ENCODE data around the gene PTGDR. TPM values are rescaled to one million over a fixed set of nuclear protein-coding genes. Genes with fewer than 3 reads are reported as not detected.

PTGDR gene
- total and polyA plus RNA-seq, 7 donors: 0.28 to 8.2 (median 0.93) TPM; not detected in 1

DNA sequence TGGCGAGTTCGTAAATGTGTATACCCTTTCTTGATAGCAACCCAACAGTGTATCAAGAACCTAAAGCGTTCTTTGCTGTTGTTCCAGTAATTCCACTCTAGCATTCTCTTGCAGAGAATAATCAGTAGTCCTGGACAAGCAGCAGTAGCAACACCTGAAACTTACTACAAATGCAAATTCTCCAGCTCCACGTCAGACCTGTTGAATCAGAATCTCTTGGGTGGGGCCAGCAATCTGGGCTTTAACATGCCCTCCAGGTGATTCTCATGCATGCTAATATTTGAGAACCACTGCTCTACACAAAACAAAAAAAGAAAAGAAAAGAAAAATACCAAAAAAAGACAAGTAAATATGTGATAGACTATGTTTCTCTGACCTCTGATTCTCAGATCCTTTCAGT lies 10.1 kb downstream of the PTGDR start:
- no peak for DNase-seq
- H3K9me3 ChIP-seq: no peaks in the 10 kb centered on the region
- WGBS, 2 donors: 69 to 81% methylated on average over 4 of the region's 4 CpGs
- no peak overlapping the region for H3K27ac ChIP-seq
- TF ChIP-seq POLR2AphosphoS5 (IDR thresholded peaks at IDR 0.05): no peak
- TF ChIP-seq, protein P1, sequence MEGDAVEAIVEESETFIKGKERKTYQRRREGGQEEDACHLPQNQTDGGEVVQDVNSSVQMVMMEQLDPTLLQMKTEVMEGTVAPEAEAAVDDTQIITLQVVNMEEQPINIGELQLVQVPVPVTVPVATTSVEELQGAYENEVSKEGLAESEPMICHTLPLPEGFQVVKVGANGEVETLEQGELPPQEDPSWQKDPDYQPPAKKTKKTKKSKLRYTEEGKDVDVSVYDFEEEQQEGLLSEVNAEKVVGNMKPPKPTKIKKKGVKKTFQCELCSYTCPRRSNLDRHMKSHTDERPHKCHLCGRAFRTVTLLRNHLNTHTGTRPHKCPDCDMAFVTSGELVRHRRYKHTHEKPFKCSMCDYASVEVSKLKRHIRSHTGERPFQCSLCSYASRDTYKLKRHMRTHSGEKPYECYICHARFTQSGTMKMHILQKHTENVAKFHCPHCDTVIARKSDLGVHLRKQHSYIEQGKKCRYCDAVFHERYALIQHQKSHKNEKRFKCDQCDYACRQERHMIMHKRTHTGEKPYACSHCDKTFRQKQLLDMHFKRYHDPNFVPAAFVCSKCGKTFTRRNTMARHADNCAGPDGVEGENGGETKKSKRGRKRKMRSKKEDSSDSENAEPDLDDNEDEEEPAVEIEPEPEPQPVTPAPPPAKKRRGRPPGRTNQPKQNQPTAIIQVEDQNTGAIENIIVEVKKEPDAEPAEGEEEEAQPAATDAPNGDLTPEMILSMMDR (IDR thresholded peaks at IDR 0.05): no peak
- H3K4me3 ChIP-seq: no peak overlapping the region
- H3K4me1 ChIP-seq: no peaks in the 10 kb centered on the region
- H3K36me3 ChIP-seq: no peaks in the 10 kb centered on the region
- intact Hi-C loops (cut with DNase I): no loop called here
- H3K27me3 ChIP-seq: peaks cover 0 to 3% (median 0%) of the 10 kb centered on the region in 3 donors

DNA sequence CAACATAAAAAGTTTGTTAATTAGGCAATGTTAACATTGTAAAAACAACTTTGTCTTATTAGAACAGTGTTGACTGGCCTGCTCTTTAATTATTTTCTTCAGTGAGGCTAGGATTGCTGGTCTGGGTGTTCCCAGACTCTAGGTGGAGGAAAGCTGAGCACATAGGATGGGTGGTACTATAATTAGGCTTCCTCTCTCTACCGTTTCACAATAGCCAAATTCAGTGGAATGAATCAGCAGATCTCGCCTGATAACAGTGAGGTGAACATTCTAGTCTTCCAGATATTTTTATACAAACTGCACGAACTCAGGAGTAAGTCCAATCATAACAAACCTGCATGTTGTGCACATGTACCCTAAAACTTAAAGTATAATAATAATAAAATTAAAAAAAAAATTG lies 11.9 kb downstream of the PTGDR start:
- 35 to 55% methylated on average over 3 of the region's 3 CpGs for WGBS, 2 donors
- Histone ChIP-seq H3K27ac (peak overlapping the region in 1 of 4 donors; percentile 9), H3K4me1 (no peaks in the 10 kb centered on the region), H3K9me3 (no peaks in the 10 kb centered on the region), H3K4me3 (no peak overlapping the region), H3K36me3 (no peaks in the 10 kb centered on the region), H3K27me3 (peaks cover 0 to 3% (median 0%) of the 10 kb centered on the region in 3 donors)
- no peak for TF ChIP-seq POLR2A (IDR thresholded peaks at IDR 0.05)
- TF ChIP-seq, protein P1 (IDR thresholded peaks at IDR 0.05): no peak
- TF ChIP-seq EP300 (IDR thresholded peaks at IDR 0.05): no peak
- TF ChIP-seq POLR2AphosphoS5 (IDR thresholded peaks at IDR 0.05): no peak
- no peak for DNase-seq
- intact Hi-C loops (cut with DNase I): no loop called here

DNA sequence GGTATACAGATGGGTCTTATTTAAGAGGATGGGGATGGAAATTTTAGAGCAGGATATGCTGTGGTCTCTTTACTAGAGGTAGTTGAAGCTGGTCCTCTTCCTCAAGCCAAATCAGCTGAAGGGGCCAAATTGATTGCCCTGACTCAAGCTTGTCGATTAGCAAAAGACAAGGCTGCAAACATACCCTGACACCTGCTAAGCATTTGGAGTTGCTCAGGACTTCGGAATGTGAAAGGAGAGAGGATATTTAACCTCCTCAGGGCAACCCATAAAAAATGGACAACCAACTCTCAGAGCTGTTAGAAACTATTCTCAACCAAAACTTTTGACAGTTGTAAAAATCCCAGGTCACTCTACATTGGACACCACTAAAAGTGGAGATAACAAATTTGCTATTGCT lies 15.6 kb downstream of the PTGDR start:
- no peak for DNase-seq
- TF ChIP-seq EP300 (IDR thresholded peaks at IDR 0.05) (no peak), POLR2AphosphoS5 (IDR thresholded peaks at IDR 0.05) (no peak), POLR2A (IDR thresholded peaks at IDR 0.05) (no peak)
- TF ChIP-seq, protein P1 (IDR thresholded peaks at IDR 0.05): no peak
- intact Hi-C loops (cut with DNase I): no loop called here
- Histone ChIP-seq H3K36me3 (no peaks in the 10 kb centered on the region), H3K4me3 (no peak overlapping the region), H3K4me1 (no peaks in the 10 kb centered on the region), H3K27me3 (peaks cover 0 to 6% (median 0%) of the 10 kb centered on the region in 3 donors), H3K9me3 (no peaks in the 10 kb centered on the region), H3K27ac (no peak overlapping the region)
- WGBS, 2 donors: 53 to 69% methylated on average over 2 of the region's 2 CpGs

DNA sequence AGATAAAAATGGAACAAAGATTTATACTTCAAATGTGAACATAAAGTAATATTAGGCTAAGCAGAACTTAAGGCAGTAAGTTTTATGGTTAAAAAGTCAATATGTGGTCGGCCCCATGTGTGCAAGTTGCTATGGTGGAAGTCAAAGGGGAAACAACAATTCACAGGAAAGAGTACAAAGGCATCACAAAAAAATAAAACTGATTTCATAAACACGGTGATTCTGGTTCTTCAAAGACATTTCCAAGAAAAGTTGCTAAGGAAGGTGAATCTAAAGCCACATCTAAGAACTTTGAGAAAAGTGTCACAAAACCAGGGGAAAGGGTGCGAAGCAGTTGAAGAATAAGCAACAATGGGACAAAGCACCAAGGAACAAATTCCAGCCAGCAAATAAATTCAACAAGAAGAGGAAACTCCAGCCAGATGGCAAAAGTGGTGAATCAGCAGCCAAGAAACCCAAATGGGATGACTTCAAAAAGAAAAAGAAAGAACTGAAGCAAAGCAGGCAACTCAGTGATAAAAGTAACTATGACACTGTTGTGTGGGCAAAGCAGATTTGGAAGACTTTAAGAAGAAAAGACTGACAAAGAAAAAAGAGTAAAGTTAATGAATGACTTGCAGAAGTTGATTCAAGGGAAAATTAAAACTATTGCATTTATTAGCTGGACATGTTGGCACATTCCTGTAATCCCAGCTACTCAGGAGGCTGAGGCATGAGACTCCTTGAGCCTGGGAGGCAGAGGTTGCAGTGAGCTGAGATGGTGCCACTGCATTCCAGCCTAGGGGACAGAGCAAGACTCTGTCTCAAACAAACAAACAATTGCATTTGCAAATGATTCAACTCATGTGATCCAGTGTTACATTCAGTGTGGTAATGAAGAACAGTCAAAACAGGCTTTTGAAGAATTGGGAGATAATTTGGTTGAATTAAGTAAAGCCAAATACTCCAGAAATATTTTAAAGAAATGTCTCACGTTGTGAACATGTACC lies 19.5 kb downstream of the PTGDR start:
- H3K4me1 ChIP-seq: no peaks in the 10 kb centered on the region
- no peak overlapping the region for H3K4me3 ChIP-seq
- intact Hi-C loops (cut with DNase I): no loop called here
- peaks cover 0 to 6% (median 0%) of the 10 kb centered on the region in 3 donors for H3K27me3 ChIP-seq
- 44 to 53% methylated on average over 4 of the region's 4 CpGs for WGBS, 2 donors
- H3K36me3 ChIP-seq: no peaks in the 10 kb centered on the region
- TF ChIP-seq, protein P1 (IDR thresholded peaks at IDR 0.05): no peak
- TF ChIP-seq EP300 (IDR thresholded peaks at IDR 0.05) (no peak), POLR2A (IDR thresholded peaks at IDR 0.05) (no peak), POLR2AphosphoS5 (IDR thresholded peaks at IDR 0.05) (no peak)
- no peak overlapping the region for H3K27ac ChIP-seq
- no peak for DNase-seq
- no peaks in the 10 kb centered on the region for H3K9me3 ChIP-seq

Data from sigmoid colon (tissue), 7 donors.